GM19023 (cell line): ENCODE results near the gene PRKAG2.

Experiments used
- ATAC-seq: cut with Tn5 transposase; IDR thresholded peaks from one replicate; pipeline ENCODE4 v1.9.1; 2021; ENCODE audit warnings: mild to moderate bottlenecking, moderate library complexity; ENCODE audit not compliant: unreplicated experiment

PRKAG2 gene

DNA sequence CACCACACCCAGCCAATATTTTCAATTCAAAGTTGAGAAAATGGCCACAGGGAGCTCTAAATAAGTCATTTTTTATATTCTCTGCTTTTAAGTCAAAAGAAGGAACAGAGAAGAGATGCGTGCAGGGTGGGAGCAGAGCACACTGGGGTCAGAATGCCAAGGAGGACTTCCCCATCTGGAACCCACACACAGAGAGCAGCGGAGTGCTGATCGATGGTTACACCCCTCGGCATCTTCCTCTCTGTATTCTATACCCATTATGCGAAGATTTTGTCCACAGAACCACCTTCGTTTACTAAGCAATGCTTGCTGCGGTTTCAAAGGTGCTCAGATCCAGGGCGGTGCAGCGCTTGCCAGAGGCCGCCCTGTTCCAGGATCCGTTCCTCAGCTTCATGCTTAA lies 265.9 kb downstream of the PRKAG2 start:
- ATAC-seq, result no peak

DNA sequence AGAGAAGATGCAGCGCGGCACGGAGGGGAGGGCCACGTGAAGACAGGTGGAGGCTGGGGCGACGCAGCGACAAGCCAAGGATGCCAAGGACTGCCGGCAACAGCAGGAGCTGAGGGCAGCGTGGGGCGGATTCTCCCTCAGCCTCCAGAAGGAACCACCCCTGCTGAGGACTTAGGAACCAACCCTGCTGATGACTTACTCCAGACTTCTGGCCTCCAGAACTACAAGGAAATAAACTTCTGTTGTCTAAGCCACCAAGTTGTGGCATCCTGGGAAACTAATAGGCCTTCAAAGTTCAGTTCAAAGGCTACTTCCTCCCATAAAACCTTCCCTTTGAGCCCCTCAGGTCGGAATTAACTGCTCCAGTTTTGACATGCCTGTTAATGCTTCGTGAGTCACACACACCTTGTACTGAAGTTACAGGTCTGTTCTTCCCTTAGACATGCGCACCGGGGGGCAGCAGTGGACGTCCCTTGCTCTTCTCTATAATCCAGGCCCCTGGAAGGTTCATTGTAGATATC lies 268.8 kb downstream of the PRKAG2 start:
- ATAC-seq, result no peak

DNA sequence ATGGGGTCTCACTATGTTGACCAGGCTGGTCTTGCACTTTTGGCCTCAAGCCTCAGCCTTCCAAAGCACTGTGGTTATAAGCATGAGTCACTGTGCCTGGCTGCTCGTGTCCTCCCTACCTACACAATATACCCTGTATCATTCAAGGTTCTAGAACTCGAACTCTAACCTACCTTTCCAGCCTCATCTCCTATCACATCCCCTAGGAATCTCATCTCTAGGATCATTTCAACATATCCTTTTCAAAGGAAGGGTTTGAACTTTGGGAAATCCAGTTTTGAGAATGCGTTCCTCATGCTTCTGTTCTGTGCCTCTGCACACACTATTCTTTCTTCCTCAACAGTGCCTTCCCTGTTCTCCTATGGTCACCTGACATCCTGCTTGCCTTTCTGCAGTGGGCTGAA lies 269.4 kb downstream of the PRKAG2 start:
- no peak for ATAC-seq

DNA sequence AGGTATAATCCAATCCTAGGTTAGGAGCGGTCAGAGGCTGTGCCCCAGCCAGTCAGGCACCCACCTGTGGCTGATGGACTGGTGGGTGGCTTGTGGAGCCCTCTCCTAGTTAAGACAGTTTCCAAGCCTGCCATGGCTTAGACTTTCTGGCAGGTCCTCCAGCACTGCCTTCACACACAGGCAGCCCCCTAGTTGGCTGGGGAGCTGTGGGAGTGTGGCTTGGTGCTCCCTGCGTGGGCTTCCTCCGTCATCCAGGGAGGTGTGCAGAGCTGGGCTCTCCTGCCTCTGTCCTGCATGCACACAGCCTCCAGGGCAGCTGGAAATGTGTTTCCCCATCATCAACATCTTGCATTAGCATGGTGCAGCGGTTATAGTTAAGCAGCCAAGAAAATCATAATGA lies 273.0 kb downstream of the PRKAG2 start:
- no peak for ATAC-seq

DNA sequence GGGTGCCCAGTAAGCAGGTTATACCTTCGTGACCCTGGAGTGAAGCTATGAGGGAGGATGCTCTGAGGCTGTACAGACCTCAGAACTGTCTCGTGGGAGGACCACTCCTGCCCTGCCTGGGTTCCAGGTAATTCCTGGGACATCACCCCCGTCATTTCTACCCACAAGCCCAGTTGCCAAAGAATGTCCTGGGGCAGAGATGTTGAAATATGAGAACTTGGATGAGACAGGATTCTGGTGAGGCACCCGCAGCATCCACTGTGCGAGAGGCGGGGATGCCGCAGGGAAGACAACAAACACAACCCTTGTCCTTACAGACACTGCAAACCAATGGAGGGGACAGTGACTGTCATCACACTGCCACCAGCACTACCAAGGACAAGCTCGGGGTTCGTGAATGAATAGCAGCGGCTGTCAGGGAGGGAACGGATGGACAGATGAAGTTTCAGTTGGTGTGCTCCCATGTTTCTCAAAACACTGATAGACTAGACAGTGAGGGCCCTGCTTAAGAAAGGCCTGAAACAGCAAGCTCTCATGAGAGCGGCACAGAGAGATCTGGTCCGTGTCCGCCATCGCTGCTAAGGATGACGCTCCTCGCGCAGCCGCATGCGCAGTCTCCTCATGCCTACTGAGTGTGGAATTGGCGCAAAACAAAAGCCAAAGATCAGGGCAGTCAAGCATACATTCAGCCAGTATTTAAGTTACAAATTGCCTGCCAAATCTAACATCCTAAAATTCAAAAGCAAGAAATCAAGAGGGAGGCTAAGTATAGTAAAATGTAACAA lies 275.2 kb downstream of the PRKAG2 start:
- ATAC-seq, result no peak

DNA sequence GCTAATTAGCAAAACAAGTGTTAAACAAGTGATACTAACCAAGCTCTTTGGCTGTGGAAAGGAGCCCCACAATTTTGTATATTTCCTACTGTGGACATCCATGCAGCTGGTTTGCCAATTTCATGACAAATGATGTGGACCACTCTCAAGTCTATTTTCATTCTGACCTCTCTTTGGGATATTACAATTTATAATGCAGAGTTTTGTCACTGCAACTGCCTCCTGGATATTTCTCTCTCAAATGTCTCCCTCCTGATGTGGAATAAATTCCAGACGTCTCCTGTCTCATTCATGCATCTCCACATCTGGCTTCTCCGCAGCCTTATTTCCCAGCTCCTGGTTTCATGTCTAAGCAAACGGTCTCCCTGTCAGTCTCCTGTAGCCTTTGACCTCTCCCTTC lies 276.6 kb downstream of the PRKAG2 start:
- no peak for ATAC-seq

DNA sequence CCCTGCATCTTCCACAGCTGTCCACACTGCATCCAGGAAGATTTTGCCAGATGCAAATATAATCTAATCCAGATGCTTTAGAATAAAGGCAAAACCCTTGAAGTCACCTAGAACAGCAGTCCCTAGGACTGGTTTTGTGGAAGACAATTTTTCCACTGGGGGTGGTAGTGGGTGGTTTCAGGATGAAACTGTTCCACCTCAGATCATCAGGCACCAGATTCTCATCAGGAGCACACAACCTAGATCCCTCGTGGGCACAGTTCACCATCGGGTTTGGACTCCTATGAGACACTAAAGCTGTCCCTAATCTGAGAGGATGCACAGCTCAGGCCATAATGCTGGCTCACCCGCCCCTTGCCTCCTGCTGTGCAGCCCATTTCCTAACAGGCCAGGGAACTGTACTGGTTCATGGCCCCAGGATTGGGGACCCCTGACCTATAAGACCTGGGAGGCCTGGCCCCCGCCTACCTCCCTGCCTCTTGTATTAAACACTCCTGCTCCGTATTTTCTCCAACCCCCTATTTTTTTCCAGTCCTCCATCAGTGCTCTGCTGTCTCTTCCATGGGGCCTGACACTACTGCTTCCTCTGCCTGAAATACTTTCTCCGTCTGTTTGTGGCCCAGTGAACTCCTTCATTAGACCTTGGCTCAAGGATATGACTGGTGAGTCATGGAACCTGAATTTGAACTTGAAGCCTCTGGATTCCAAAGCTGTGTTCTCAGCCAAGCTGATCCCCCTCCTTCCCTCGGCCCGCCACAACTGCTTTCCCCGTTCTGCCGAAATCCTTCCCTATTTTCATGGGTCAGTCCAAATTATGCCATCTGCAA lies 277.3 kb downstream of the PRKAG2 start:
- no peak for ATAC-seq

DNA sequence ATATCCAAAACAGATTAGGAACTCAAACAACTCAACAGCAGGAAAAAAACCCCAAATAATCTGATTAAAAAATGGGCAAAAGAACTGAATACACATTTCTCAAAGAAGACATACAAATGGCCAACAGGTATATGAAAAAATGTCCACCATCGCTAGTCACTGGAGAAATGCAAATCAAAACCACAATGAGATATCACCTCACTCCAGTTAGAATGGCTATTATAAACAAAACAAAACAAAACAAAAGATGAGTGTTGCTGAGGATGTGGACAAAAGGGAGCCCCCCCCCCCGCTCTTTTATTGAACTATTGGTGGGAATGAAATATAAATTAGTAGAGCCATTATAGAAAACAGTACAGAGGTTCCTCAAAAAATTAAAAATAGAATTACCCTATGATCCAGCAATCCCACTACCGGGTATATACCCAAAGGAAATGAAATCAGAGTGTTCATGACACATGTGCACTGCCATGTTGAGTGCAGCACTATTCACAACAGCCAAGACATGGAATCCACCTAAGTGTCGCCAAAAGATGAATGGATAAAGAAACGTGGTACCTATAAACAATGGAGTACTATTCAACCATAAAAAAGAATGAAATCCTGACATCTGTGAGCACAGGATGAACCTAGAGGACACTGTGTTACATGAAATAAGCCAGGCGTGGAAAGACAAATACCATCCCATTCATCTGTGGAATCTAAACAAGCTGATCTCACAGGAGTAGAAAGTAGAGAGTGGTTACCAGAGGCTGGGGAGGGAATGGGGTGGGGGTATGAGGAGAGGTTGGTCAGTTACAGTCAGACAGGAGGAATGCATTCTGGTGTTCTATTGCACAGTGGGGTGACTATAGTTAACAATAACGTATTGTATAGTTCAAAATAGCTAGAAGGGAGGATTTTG lies 279.1 kb downstream of the PRKAG2 start:
- no peak for ATAC-seq

DNA sequence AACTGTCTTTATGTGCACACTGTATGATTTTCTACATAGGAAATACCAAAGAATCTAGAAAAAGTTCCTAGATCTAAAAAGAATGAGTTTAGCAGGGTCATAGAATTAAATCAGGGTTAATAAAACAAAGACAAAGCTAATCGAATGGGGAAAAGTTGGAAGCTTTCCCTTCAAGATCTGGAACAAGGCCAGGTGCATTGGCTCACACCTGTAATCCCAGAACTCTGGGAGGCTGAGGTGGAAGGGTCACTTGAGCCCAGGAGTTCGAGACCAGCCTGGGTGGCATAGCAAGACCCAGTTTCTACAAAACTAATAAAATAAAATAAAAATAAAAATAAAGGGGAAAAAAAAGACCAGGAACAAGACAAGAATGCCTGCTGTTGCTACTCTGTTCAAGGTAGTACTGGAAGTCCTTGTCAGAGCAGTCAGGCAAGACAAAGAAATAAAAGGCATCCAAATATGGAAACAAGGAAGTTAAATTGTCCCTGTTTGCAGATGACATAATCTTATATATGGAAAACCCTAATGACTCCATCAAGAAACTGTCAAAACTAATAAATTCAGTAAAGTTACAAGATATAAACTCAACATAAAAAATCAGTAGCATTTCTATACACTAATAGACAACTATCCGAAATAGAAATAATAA lies 281.1 kb downstream of the PRKAG2 start:
- no peak for ATAC-seq

DNA sequence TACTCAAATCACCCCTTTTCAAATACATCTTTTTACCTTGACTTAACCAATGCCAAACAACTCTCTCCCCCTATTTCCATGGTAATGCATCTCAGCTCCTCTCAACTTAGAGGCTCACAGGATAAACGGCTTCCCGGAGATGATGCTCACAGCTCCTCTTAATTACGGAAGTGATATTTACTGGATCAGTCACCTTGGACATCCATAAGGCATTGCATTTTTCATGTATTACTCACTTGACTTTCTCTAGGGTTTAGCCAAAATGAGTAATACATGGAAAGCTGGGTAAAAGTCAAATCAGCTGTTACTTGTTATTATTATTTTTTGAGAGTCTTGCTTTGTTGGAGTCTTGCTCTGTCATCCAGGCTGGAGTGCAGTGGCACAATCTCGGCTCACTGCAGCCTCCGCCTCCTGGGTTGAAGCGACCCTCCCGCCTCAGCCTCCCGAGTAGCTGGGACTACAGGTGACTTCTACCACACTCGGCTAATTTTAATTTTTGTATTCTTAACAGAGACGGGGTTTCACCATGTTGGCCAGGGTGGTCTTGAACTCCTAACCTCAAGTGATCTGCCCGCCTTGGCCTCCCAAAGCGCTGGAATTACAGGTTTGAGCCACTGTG lies 283.9 kb downstream of the PRKAG2 start:
- no peak for ATAC-seq

DNA sequence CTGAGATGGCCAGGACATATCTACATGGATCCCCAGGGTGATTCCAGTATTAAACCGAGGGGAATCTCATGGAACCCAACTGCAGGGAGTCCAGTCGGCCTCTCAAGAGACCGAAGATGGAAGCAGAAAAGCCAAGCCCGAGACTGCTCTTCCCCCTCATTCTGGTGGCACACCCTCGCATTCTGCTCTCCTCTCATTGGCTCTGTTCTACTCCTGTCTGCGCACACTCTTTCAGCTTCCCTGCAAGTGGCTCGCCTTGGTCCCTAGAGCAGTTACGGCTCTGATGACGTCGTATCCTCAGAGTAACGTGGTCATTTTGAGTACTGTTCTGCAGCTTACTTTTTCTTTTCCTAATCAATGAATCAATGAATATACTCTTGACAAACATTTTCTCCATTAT lies 284.6 kb downstream of the PRKAG2 start:
- ATAC-seq, result no peak

DNA sequence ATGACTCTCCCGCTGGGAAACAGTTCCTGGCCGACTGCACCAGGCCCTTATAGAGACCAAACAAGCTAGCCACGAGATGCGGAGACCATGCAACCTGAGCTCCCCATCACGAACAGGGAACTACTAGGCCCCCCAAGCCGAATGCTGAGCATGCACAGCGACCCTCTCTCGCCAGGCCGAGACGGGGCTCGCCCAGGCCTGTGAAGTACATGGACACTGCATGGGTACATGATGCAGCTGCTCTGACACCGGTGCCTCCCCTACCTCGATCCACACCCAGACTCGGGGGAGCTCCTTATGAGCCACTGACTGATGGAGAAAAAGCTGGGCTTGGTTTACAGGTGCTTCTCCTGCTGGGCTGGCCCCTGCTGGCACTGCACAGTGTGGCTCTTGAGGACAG lies 285.0 kb downstream of the PRKAG2 start:
- ATAC-seq, result no peak

DNA sequence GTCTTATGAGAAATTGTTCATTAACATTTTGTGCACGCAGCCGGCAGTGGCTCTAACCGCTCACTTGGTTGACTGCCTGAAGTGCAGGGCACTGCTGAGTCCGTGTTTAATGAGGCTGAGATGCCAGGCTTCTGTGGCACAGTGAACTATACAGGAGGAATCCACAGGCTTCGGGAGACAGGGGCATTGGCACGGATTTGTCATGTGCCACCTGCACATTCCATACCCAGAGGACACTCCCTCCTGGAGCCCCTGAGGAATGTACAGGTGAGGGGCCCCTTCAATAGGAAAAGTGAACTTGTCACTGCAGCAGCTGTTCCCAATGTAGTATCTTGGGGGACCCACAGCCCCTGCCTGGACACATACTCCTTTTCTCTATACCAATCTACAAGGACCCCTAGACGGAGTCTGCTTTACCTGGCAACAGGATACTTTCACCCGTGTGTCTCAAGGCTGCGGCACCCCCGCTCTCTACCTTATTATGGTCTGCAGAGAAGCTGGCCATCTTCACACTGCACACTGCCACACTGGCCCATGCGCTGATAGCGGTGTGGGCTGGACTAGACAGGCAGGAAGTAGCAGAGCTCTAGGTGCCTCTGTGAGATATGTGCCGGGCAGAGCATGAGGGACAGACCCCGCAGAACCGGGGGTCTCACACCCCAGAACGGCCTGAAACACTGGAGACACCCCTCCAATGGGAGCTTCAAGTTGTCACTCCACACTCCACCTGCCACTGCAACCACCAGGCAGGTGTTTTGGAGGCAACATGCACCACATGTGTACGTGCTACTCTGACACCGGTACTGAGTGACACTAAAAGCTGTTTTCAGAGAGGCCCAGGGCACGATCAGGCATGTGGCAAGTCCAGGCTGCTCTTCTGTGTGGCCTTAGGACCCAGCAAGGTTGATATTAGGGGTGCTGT lies 285.8 kb downstream of the PRKAG2 start:
- ATAC-seq, result peak; percentile 28

DNA sequence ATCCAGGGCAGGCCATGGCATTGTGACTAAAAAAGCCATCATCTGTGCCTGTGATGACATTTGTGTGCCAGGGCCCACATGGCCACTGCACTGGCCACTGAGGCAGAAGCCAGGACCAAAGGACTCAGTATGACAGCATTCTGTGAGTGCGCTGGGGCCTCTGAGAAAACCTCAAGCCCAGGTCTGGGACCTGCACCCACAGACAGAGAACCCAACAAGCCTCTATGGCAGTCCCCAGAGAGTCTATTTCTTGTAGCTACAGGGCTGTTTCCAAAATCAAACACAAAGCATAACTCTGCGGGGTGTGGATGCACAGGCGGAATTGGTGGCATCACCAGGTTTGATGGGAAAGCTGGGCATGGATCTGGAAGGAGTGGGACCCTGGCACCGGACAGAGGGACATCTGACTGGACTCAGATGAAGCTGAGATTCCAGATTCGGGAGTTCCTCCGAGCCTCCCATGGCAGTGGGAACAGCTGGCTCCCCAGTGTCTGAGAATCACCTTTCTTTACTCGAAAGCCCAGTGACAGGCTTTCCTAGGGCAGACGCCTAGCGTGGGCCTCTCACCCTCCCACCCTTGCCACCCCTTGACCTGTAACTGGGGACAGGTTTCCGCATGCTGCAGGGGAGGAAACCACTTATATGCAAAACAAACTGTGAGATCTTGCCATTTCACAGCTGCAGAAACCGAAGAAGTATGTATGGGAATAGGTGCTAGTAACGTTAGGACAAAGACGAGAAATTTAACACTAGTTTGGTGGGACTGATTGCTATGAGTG lies 286.7 kb downstream of the PRKAG2 start:
- peak; percentile 52 for ATAC-seq

DNA sequence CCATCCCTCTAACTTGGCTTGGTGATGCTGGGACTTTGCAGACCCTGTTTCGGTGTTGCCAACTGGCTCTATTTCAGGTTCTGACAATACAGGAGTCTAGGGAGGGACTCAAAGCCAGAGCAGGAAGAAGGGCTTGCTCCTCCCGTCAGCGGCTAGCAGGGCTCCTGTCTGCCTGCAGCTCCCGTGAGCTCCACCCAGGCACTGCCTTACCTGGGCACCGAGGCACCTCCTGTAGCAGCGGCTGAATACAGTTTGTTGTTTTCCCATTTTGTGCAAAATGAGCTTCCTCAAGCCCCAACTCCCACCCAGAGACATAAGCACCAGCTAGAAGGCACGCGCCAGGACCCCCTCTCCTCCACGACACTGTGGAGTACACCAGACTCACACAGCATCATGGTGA lies 287.9 kb downstream of the PRKAG2 start:
- no peak for ATAC-seq

DNA sequence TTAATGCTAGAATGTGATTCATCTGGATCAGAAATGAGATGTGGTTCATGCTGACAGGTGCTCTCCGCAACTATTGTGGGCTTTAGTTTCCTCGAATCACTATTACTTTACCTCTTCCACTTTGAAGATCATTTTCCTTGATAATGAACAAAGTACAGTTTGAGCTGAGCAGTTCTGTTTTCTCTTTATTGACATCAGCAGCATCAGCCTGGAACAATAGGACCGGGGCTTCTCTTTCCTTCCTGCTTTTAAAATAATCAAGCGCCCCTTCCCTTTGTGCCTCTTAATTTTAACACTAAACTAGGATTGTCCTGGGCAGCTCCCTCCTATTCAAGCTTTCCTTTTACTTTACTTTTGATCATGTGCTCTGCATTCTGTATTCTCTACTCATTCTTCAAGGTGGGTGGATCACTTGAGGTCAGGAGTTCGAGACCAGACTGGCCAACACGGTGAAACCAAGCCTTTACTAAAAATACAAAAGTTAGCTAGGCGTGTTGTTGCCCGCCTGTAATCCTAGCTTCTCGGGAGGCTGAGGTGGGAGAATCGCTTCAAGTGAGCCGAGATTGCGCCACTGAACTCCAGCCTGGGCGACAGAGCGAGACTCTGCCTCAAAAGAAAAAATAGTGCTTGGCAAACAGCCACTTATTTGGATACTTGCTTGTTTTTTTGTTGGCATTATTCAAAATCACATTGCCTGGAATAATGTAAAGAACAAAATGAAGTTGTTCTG lies 290.2 kb downstream of the PRKAG2 start:
- ATAC-seq, result no peak

DNA sequence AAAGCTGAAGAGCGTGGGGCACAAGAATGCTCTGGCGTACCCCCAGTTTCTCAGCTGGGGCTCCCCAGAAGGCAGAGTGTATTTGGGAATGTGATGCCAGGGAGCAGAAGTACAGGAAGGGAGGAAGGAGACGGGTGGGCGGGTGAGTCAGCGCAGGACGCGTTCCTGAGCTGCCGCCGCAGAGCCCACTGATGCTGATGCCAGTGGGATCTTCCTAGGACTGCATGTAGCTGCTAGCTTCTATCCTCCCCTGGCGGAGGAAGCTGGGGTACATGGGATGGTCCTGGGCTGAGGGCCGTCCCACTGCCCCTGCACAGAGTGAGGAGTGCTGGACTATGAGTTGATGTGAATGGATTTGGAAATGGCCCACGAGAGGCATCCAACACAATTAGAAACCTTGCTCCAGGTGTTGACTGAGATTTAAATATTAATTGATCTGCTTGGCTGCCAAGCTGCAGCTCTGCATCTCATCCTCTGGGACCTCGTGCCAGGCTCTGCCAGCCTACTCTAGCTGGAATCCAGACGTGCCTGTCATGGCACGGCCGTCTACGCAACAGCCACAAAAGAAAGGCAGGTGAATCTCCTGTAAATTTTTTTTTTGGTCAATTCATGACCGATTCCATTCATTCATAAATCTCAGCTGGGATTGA lies 291.0 kb downstream of the PRKAG2 start:
- ATAC-seq, result no peak
